AML-193 (cell line): ENCODE data around the gene CTSO.
A peak's percentile ranks its signal among the peaks of the same experiment; 100 is the strongest.
"Not testable (repeated sequence)": the region's sequence is repeated elsewhere in the genome, so short reads cannot be mapped to it uniquely, and the experiment has no call there.

ENCODE experiments used
- DNase-seq, 2 experiments: peaks; one replicate each; lab custom pipeline; 2025; lab: John Stamatoyannopoulos, UW

CTSO gene

DNA sequence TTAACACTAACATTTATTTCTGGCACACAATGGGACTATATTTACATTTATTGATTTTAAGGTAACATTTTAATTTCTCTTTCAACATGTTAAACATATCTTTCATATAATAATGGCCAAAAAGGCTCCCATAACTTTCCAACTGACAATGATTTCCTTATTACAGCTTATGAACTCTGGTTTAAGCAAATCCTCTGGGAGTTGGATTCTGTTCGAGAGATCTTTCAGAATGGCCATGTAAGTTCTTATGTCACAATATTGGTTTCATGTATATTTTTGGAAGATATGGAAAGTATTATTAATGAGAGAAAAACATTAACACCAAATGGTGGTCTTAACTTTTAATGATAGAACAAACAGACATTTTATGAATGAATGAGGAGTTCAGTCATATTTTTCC, 46.1 kb downstream of the CTSO start:
- DNase-seq: no peak

DNA sequence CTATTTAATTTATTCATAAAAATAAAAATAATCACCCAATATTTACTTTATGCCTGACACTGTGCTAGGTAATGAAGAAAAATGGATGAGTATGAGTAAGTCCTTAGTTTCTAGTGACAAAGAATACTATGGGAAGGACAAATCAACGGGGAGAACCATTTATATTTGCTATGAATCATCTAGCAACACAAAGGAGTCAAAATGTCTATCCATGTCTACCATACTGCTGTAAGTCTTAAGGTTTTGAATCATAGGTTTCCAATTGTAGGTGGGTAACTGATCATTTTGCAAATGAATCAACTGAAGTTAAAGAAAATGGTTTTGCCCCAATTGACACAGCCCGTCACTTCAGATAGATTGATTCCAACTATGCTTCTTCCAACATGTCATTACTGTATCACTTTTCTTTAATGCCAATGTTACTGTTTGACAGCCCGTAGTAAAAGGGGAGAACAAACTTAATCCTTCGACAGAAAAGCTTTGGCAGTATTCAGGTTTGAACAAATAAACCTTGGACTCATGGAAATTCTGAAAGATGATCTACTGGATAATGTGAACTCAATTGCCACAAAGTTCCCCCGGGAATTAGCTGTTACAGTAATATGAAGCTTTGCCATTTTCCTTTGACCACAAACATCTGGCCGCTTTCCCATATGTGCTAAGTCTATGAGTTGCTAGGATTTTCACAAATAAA, 47.0 kb downstream of the CTSO start:
- DNase-seq: no peak

DNA sequence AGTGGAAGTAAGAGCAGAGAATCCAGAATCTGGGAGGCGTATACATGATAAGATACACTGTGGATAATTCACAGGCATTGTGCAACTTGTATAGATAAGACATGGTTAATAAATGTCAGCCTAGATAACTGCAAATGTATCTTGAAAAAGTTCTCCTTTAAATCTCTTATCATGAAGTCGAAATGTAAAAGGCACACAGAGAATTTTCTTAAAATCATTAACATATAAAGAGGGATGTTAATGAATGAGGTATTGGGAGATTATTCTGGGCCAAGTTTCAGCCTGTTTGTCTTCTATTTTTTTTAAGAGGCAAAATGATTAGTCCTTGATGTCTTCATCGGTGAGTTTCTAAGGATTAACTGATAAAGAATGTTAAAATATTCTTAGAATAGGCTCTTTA, 49.3 kb downstream of the CTSO start:
- DNase-seq: no peak

DNA sequence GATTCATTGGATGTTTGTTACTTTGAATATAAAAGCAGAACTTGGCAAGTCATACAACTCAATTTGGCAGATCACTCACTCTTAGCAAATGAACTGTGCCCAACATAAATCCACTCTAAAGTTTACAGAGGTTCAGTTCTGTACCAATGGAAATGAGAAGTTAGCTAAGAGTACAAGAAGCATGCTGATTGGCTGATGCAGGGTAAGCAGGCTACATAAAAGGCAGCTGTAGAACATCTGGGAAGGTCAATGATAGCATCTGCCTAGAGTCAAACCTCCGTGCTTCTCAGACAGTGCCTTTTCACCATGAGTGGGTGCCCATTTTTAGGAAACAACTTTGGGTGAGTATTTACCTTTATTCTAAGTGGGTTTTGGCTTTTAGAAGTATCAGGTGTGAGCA, 50.2 kb downstream of the CTSO start, which contains the start of gene TDO2:
Gene TDO2 (plus strand): TSS at position 244 of the 400 bp plus-strand sequence. CDS start 63 bp downstream, at position 307.
- DNase-seq: no peak

DNA sequence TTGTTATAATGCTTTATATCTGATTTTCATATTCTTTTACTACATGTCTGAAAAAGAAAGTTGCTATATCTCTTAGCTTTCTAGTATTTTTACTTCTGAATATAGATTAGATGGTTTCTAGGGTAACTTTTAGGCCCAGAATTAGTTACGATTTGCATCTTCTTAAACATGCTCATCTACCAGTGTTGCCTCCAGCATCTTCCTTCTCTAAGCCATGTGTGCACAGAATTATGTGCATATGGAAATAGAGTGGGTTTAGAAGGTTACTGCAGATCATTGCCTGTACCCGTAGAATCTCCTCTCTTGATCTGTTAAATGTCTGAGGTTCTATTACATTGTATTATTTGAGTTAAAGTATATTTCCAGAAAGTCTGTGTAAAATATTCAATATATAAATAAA, 52.7 kb downstream of the CTSO start:
- no peak for DNase-seq

DNA sequence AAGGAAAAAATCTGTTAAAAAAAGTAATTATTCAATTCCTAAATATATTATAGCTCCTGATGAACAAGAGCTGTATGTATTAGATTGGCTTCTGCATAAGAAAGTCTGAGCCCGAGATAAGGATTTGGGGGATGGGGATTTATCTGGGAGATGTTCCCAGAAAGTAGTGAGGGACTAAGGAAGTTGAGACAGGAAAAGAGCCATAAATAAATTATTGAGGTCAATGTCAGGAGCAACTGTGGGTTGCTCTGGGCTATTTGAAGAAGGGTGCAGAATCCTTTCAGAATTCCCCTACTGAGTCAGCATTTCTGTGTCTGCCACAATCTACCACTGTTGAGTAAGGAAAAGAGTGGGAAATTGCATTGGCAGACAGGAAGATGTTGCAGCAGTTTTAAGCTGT, 53.3 kb downstream of the CTSO start:
- no peak for DNase-seq

DNA sequence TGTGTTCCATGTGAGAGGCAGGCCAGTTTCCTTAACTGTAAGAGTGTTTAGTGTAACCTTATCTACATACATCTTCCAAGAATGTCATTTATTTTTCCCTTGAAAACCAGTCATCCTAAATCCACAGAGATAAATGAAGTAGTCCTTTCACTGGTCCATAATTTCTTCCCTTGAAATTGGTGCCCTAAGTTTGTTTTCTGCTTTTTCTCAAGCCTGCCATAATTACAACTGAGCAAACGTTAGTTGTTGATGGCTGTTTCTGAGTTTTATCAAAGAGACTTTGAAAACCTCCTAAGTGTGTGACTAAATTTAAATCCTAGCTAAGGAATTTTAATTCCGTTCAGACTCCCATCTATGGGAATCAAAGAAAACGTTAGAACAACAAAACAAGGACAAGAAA, 53.8 kb downstream of the CTSO start:
- DNase-seq: no peak

DNA sequence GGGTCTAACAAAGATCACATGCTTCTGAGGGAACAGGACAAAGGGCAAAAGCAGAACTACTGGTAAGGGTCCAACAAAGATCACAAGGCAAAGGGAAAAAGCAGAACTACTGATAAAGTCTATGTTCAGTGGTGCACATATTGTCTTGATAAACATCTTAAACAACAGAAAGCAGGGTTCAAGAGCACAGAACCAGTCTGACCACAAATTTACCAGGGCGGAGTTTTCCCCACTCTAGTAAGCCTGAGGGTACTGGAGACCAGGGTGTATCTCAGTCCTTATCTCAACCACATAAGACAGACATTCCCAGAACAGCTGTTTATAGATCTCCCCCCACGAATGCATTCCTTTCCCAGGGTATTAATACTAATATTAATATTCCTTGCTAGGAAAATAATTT, 55.3 kb downstream of the CTSO start:
- not testable (repeated sequence) for DNase-seq

DNA sequence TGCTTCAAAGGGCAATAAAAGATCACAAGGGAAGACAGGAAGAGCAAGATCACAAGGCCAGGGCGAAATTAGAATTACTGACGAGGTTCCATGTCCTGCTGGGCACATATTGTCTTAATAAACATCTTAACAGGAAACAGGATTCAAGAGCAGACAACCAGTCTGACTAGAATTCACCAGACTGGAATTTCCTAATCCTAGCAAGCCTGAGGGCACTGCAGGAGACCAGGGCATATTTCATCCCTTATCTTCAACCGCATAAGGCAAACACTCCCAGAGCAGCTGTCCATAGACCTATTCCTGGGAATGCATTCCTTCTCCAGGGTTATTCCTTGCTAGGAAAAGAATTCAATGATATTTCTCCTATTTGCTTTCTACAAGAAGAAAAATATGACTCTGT, 62.6 kb downstream of the CTSO start:
- no peak for DNase-seq

DNA sequence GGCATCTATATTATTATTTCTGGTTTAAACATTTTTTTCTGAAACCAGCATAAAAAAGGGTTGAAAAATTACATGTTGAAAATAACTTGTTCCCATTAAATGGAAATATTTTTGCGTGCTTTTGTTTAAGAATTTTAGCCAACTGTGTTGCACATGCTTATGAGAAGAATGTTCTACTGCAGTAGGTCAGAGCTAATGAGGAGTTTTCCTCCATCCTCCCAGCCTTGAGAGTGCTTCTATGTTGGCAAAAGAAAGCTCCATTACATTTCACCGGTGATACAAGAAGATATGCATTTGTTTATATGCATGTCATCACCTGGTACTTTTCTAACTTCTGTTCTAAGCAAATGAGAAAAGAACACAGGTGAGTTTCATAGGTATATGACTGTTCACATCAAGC, 63.7 kb downstream of the CTSO start:
- DNase-seq: no peak

DNA sequence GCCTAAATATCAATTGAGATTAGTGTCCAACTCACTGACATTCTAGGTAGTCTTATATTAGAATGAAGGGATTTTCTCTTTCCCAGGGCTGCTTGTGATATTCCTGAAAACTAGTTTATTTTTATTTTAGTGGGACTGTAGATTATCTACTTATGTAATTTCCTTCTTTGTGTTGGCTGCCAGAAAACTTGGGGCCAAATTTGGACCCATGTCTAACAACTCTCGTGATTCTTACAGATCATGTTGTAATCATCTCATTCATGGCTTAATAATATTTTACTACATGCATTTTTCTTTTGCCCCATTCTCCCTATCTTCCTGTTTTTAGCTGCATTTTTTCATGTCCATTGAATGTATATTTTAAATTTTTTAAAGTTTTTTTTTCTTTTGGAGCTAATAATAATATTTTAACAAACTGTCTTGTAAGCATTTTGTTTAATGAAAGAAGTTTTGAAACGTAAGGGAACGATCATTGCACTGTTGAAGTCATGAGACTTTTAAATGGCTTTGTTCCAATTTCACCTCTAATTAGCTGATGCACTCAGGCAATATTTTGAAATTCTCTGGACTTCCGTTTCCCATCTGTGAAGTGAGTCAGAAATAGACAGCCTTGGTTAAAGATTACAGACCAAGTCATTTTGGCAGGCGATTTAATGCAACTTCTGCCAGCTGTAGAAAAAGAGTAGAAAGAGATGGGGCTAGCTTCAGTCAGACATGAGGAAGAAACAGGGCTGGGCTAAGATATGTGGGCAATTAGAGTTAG, 64.5 kb downstream of the CTSO start:
- DNase-seq: peak; percentile 96

DNA sequence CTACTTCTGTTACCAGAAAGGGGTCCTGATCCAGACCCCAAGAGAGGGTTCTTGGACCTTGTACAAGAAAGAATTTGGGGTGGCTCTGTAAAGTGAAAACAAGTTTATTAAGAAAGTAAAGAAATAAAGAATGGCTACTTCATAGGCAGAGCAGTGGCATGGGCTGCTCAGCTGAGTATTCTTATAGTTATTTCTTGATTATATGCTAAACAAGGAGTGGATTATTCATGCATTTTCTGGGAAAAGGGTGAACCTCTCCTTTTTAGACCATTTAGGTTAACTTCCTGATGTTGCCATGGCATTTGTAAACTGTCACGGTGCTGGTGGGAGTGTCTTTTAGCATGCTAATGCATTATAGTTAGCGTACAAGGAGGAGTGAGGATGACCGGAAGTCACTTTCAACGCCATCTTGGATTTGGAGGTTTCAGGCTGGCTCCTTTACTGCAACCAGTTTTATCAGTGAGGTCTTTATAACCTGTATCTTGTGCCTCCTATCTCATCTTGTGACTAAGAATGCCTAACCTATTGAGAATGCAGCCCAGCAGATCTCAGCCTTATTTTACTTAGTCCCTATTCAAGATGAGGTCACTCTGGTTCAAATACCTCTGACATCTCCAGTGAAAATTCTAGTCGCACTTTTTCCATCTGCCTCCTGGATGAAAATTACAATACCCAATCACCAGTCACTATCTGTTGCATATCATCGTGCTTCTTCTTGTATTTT, 65.7 kb downstream of the CTSO start:
- no peak for DNase-seq

DNA sequence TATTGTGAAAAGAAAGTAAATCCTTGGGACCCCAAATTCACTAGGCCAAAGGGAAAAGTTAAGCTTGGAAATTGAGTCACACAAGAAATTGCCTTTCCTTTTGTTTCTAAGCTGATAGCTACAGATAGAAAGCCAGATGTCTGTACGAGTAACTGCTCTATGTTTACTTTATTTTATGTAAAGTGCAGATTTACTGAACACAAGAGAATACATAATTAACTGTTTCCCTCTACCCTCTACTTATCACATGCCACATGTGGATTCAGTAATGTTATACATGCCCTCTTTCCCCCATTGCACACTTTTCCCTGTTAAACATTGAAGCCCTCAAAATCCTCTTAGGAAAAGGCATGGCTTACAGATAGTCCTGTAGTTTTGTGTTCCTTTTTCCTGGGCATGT, 66.6 kb downstream of the CTSO start:
- DNase-seq: no peak

DNA sequence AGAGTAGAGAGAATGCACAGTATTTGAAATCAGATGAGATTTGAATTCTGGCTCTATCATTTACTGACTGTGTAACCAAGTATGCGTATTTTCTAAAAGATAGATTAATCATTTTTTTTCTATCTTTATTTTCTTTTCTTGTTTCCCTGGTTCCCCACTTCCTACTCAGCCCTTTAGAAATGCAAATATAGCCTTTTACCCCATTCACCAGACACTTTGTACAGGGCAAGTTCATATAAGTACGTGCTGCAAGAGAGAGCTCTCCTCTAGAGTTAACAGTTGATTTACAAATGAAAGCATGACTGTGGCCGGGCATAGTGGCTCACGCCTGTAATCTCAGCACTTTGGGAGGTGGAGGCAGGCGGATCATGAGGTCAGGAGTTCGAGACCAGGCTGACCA, 68.0 kb downstream of the CTSO start:
- DNase-seq: no peak

DNA sequence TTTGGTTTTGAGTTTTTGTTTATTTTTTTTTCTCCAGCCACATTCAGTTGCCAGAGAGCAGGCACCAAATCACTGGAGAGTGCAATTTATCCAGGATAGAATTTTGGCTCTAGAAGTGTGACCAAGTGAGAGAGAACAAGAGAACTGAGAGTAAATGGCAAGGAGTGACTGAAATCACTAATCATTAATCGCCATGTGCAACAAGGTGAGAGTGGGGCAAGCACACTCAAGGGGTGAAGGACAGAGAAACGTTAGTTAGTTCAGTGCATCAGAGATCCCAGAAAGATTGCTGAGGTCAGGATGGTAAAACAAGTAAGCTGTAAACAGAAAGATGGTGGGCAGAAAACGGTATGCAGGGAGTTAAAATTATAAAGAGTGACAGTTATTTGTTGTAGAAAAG, 69.8 kb downstream of the CTSO start:
- no peak for DNase-seq

DNA sequence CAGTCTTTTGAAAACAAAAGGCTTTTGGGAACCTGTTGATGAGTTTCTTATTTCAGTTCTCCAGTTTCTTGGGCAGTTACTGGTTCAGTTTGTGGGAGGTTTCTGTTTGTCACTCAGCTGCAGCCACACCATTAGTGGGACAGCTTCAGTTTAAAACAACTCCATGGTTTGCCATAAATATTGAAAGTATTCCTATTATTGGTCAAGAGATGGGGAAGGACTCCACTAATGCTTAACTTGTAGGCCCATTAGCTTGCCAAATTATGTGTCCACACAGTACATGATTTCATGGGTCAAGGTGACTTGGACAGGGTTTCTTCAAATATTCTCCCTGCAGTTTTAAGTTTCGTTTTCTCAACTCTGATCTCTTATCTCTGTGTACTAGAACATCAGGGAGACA, 72.1 kb downstream of the CTSO start:
- DNase-seq: no peak

DNA sequence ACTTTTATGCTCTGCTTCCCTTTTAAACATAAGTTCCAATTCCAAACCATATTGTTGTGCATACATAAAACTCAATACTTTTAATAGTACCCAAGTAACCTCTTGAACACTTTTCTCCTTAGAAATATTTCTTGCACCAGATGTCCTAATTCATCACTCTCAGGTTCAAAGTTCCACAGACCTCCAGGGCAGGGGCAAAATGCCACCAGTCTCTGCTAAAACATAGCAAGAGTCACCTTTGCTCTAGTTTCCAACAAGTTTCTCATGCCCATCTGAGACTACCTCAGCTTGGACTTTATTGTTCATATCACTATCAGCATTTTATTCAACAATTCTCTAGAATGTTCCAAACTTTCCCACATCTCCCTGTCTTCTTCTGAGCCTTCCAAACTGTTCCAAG, 73.9 kb downstream of the CTSO start:
- no peak for DNase-seq

DNA sequence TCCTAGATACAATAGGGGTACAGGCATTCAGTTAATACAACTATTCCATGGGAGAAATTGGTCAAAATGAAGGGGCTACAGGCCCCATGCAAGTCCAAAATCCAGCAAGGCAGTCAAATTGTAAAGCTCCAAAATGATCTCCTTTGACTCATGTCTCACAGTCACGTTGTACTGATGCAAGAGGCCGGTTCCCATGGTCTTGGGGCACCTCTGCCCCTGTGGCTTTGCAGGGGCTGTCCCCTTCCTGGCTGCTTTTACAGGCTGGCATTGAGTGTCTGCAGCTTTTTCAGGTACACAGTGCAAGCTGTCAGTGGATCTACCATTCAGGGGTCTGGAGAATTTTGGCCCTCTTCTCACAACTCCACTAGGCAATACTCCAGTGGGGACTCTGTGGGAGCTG, 75.1 kb downstream of the CTSO start:
- DNase-seq: no peak

DNA sequence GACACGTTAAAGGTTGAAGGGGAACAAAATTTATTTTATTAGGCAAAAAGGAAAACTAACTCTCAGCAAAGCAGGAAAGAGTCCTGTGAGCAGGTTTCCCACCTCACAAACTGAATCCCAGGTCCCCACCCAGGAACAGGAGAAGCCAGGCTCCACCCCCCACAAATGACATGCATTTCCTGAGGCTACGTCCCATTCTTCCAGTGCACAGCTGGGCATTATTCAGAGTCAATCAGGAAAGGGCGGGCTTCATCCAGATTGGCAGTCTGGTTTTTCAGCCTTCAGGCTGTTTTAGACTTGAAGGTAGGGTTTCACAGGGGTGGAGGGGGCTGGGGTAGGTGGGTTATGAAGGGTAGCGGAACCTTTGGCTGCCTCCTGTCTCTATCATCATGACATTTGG, 75.7 kb downstream of the CTSO start:
- DNase-seq: no peak

DNA sequence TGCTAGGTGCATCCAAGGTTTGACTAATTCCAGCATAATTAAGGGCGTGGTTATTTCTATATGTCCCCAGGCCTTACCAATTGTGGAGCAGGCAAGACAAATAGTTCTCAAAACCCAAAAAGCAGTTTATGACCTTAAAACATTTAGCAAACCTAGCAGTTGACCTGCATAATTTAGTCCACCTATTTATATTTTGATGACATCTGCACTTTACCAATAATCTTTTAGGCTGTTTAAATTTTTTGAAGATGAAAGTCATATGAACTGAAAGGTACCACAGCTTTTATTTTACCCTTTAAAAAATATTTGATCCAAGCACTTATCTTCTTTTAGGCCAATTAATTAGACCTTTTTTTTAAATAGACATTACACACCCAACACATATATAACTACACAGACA, 77.8 kb downstream of the CTSO start:
- DNase-seq: no peak
